ENCODE data around the gene XCL1.
"Not testable (repeated sequence)": the region's sequence is repeated elsewhere in the genome, so short reads cannot be mapped to it uniquely, and the experiment has no call there.

XCL1 gene, protein sequence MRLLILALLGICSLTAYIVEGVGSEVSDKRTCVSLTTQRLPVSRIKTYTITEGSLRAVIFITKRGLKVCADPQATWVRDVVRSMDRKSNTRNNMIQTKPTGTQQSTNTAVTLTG

DNA sequence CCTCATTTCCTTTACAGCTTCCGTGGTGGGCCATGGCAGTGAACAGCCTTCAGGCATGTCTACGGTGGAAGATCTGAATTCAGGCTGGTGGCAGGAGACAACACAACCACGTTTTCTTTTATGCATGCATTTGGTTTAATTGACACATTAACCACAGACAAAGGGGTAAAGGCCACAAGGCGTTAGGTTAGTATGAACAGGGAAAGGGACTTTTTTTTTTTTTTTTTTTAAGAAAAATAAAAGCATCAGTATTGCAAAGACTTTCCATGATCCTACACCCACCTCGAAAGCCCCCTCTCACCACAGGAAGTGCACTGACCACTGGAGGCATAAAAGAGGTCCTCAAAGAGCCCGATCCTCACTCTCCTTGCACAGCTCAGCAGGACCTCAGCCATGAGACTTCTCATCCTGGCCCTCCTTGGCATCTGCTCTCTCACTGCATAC is at the start of gene XCL1:
Gene XCL1, plus strand, starts transcription at position 361 of the 444 bp plus-strand sequence. Its CDS starts 33 bp downstream, at position 394.
- DNase-seq (ENCODE audit: low read depth in 3 of 3): not testable (repeated sequence)

- no peak for DNase-seq (ENCODE audit: low read depth in 3 of 3)
Measured at GRCh38 chr1:168529518-168529917, 46.9 kb upstream of the XCL1 start.

- DNase-seq (ENCODE audit: low read depth in 3 of 3): no peak
Measured at GRCh38 chr1:168531615-168532345, 44.6 kb upstream of the XCL1 start.

DNA sequence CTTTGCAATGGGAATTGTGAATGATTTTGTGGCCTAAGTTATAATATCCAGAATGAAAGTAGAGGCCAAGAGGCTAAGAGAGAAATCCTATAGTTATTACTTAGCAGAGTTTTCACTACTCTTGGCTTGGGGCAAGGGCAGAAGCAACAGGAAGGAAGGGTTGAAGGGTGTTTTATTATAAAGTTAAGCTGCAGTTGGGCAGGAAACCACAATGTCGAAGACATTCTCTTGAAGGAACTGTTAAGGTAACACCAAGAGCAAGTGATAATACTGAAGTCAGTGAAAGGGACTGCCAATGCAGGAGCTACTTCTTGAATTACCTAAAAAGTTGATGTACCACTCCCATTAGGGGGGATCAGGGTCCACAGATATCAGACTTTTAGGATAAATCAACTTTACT is 40.9 kb upstream of the XCL1 start:
- DNase-seq (ENCODE audit: low read depth in 3 of 3): no peak

GRCh38 chr1:168540798-168541197 is 35.6 kb upstream of the XCL1 start:
- not testable (repeated sequence) for DNase-seq (ENCODE audit: low read depth in 3 of 3)

GRCh38 chr1:168542978-168543377 is 33.4 kb upstream of the XCL1 start:
- not testable (repeated sequence) for DNase-seq (ENCODE audit: low read depth in 3 of 3)

- not testable (repeated sequence) for DNase-seq (ENCODE audit: low read depth in 3 of 3)
Measured at GRCh38 chr1:168543840-168544498, 32.4 kb upstream of the XCL1 start, which contains the start of gene XCL2. Gene XCL2, minus strand, starts transcription at chr1:168543997. Its CDS starts 33 bp downstream, at chr1:168543964.

- DNase-seq (ENCODE audit: low read depth in 3 of 3): not testable (repeated sequence)
Measured at GRCh38 chr1:168545678-168546552, 30.5 kb upstream of the XCL1 start.

DNA sequence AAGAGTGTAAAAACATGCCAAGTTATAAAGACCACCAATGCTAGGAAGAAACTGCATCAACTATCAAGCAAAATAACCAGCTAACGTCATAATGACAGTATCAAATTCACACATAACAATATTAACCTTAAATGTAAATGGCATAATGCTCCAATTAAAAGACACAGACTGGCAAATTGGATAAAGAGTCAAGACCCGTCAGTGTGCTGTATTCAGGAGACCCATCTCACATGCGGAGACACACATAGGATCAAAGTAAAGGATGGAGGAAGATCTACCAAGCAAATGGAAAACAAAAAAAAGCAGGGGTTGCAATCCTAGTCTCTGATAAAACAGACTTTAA is 29.9 kb upstream of the XCL1 start:
- DNase-seq (ENCODE audit: low read depth in 3 of 3): not testable (repeated sequence)

DNA sequence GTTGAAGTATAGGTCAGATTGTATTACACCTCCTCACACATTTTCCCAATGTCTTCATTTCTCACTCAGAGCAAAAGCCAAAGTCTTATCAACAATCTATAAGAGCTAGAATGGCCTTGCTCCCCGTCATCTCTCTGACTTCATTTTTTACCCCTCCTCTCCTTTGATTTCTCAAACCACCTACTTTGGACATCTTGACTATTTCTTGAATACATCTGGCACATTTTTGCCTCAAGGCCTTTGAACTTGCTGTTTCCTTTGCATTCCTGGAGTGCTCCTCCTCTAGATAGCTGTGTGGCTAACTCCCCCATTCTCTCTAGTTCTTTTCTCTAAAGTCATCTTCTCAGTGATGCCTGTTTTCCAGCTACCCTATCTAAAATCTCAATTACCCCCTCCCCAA is 25.4 kb upstream of the XCL1 start:
- no peak for DNase-seq (ENCODE audit: low read depth in 3 of 3)

- no peak for DNase-seq (ENCODE audit: low read depth in 3 of 3)
Measured at GRCh38 chr1:168551688-168552087, 24.7 kb upstream of the XCL1 start.

DNA sequence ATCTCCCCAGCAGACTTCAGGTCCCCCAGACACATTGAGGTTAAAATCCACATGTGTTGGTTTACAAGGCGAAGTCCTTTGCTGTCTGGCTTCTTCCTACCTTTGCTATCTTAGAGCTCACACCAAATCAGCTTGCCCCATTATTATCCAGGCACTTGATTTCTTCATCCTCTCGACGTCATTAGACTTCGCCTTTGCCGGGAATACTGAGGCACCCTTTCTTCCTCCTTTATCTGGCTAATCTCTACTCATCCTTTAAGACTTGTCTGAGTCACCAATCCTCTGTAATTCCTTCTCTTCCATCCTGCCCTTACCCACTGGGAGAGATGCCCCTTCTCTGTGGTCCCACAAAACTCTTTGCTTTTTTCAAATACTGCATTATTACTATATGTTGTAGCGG is 23.4 kb upstream of the XCL1 start:
- DNase-seq (ENCODE audit: low read depth in 3 of 3): no peak

GRCh38 chr1:168553680-168554553 is 22.5 kb upstream of the XCL1 start:
- DNase-seq (ENCODE audit: low read depth in 3 of 3): no peak

DNA sequence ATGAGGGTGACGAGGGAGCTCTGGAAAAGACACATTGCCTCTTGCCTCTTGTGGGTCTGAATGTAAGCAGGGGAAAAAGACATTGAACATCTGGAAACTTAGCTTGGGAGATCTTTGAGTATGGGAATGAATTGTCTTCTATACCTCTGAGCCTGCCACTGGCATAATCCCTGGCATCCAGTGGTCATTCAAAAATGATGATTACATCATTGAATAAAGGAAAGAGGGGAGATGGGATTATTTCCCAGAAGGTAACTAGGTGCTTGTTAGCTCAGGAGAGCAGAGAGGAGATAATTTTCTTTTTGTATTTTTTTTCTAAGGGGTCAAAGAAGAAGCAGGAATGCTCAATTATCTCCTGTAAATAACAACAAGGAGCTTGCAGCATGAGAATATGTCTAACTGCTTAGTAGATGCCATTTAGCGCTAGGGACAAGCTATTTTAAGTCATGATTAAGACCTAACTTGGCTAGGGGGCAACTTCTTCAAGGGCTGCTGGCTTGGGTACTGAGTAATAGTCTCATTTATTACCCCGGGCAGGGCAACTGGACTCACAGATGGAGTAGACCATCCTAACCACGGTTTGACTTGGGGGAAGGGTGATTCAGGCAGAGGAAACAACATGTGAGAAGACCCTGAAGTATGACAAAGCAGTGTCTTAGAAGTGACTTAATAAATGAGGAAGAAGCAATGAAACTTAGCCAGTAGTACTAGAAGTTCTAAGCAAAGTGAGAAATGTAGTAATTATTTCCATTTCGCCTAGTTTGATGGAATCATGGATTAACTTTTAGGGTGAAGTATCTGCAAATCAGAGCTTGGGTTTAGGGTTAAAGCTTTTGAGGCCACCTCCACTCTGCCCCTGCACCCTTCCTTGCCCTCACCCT is 21.6 kb upstream of the XCL1 start:
- no peak for DNase-seq (ENCODE audit: low read depth in 3 of 3)

GRCh38 chr1:168555508-168556046 is 20.8 kb upstream of the XCL1 start:
- no peak for DNase-seq (ENCODE audit: low read depth in 3 of 3)

DNA sequence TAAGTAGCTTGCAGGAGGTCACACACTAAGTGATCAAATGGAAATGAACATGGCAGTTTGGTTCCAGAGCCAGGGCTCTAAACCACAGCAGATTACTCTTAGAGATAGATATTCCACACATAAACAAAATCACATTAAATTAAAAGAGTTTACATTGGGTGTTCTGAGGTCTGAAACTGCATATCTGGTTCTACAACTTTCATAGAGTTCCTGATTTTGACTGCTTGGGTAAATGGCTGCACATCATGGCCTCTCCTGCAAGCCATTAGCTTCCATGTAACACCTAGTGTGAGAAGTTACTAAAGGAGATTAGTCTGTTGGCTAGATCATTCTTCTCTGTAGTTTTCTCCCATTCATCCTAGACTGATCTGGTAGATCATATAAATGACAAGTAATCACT is 19.8 kb upstream of the XCL1 start:
- DNase-seq (ENCODE audit: low read depth in 3 of 3): no peak

- DNase-seq (ENCODE audit: low read depth in 3 of 3): no peak
Measured at GRCh38 chr1:168560370-168560769, 16.0 kb upstream of the XCL1 start.

GRCh38 chr1:168561989-168562388 is 14.4 kb upstream of the XCL1 start:
- DNase-seq (ENCODE audit: low read depth in 3 of 3): no peak

GRCh38 chr1:168565825-168566224 is 10.6 kb upstream of the XCL1 start:
- no peak for DNase-seq (ENCODE audit: low read depth in 3 of 3)

DNA sequence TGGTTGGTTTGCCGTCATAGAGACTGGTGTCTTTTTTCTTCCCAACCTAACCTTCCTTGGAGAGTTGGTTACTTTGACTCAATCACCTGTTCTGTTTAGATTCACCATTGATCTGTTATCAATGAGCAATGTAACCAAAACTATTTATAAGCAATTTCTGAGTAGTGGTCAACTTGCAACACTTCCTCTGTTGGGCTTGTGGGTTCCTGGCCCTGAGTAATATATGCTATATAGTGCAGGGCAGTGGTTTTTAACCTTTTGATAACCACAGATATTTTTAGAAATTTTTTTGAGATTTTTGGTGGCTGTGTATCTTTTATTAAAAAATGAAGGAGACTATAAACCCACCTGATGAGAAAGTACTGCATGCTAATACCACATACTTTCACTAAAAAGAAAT is 9.4 kb upstream of the XCL1 start:
- no peak for DNase-seq (ENCODE audit: low read depth in 3 of 3)
